Measurements from ENCODE around the gene LSM2.

DNA sequence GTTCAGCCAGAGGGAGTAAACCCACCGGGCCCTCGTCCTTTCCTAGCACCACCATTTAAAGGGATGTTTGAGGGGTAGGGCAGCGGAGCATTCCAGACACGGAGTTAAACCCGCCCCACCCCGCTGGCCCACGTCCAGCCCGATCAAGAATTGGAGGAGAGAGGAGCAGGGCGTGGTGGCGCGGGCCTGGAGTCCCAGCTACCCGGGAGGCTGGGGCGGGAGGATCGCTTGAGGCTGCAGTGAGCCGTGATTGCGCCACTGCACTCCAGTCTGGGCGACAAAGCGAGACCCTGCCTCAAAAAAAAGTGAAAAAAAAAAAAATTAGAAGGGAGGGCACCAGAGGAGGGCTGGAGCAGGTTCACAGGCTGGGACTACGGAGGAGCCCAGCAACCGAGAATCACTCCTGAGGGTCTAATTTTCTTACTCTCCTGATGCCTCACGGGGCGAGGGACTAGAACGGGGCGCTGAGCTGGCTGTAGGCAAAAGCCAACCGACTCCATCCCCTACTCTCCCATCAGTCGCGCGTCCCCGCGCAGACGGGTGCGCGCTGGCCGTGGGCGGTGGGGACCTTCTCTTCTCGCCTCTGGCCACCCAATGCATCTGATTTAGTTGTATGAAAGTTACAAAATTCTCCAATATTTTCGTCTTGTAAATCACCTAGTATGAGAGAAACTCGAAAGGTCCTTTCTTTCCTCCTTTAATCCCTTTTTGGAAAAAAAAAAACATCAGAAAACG is 14.7 kb upstream of the LSM2 start:
- TF ChIP-seq, protein P1, sequence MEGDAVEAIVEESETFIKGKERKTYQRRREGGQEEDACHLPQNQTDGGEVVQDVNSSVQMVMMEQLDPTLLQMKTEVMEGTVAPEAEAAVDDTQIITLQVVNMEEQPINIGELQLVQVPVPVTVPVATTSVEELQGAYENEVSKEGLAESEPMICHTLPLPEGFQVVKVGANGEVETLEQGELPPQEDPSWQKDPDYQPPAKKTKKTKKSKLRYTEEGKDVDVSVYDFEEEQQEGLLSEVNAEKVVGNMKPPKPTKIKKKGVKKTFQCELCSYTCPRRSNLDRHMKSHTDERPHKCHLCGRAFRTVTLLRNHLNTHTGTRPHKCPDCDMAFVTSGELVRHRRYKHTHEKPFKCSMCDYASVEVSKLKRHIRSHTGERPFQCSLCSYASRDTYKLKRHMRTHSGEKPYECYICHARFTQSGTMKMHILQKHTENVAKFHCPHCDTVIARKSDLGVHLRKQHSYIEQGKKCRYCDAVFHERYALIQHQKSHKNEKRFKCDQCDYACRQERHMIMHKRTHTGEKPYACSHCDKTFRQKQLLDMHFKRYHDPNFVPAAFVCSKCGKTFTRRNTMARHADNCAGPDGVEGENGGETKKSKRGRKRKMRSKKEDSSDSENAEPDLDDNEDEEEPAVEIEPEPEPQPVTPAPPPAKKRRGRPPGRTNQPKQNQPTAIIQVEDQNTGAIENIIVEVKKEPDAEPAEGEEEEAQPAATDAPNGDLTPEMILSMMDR (IDR thresholded peaks at IDR 0.05), result no peak
- peak in 2 of 4 donors; percentile 11 to 17 for TF ChIP-seq POLR2A (IDR thresholded peaks at IDR 0.05)
